Activated CD4-positive, alpha-beta T cell treated with anti-CD3 and anti-CD28 coated beads, Interleukin-2, amount 10 ng/mL, durations not matched to agents 24 days and 14 days (primary cell): ENCODE data around the gene RAB31. TPM values are rescaled to one million over a fixed set of nuclear protein-coding genes. Genes with fewer than 3 reads are reported as not detected.

Source experiments
- total RNA-seq: library from RNA; stranded (reverse); gene quantifications from 2 replicates; pipeline ENCODE4 v1.2.3, GENCODE V29; 2022

The RAB31 gene
- total RNA-seq, 1 donor from 2014 or later, result not detected

Other genes starting within 250 kb of the RAB31 start
- gene RALBP1, start 232.8 kb upstream of the RAB31 start, total RNA-seq, result 38.9 and 41.3 TPM in 2 replicates
- 52.8 and 56.0 TPM in 2 replicates for gene PPP4R1, start 93.7 kb upstream of the RAB31 start, total RNA-seq
- gene TXNDC2, start 177.7 kb downstream of the RAB31 start, total RNA-seq, result not detected in 2 replicates
- gene VAPA, start 205.7 kb downstream of the RAB31 start, total RNA-seq, result 182 and 196 TPM in 2 replicates